HepG2 (cell line): ENCODE data around the gene CPSF4. TPM values are rescaled to one million over a fixed set of nuclear protein-coding genes. Genes with fewer than 3 reads are reported as not detected.

Experiments
- ATAC-seq: fragments of 200-7000 bp; cut with Tn5 transposase; 3 replicates; pipeline ENCODE4 v1.9.1; 2020; ENCODE audit warnings: mild to moderate bottlenecking, moderate library complexity
- BruUV-seq: library from RNA; stranded (reverse); fragments of 400-500 nt; replicated peaks from 2 replicates; lab custom pipeline; 2021; lab: Mats Ljungman, UMichigan
- CTCF ChIA-PET: fragments of 300-600 bp; formaldehyde crosslinking; extraction: SDS; loops from one replicate; lab custom pipeline; 2021; ENCODE audit warnings: low total read pairs, inconsistent platforms, low intra/inter-chr PET ratio; lab: Yijun Ruan, JAX
- POLR2A ChIA-PET: fragments of 350-600 bp; sonication (Branson Sonifier 250); formaldehyde crosslinking; loops from one replicate; lab custom pipeline; 2020; ENCODE audit warnings: antibody characterized with exemption, inconsistent platforms; lab: Yijun Ruan, JAX
- DNase-seq: peaks from one replicate; pipeline ENCODE4 v3.0.0-alpha.2; 2015; ENCODE audit warnings: low spot score
- FAIRE-seq: peaks from 3 replicates; lab custom pipeline; 2011; peaks lifted over from hg19 to GRCh38; lab: Jason Lieb, UNC
- H2AFZ ChIP-seq: one replicate; pipeline ENCODE4 v1.6.1; 2011; ENCODE audit warnings: low read length, inconsistent platforms
- H3K27ac ChIP-seq: fragments of 300-600 bp; 3 replicates; pipeline ENCODE4 v1.8.0; 2011; ENCODE audit warnings: mixed run types, mild to moderate bottlenecking, mixed read lengths, low read length, inconsistent platforms; ENCODE audit not compliant: insufficient read depth; ENCODE audit errors: extremely low read length
- H3K27me3 ChIP-seq, 2 experiments: fragments of 200-600 bp in 1 of 2; 2 replicates in 1 of 2; 3 replicates in 1 of 2; pipeline versions ENCODE4 v1.6.0 to v1.8.0; 2011; ENCODE audit warnings: low read length in 2 of 2, mild to moderate bottlenecking in 2 of 2, moderate library complexity in 2 of 2, inconsistent platforms in 1 of 2; ENCODE audit not compliant: insufficient read depth in 2 of 2, control insufficient read depth in 1 of 2
- H3K36me3 ChIP-seq, 2 experiments: fragments of 200-600 bp in 1 of 2; replicated peaks in 1 of 2; 2 replicates in 1 of 2; 3 replicates in 1 of 2; pipeline versions ENCODE4 v1.5.1 to v1.8.0; 2011; ENCODE audit warnings: low read length in 2 of 2, inconsistent platforms in 1 of 2; ENCODE audit not compliant: insufficient read depth in 2 of 2, control insufficient read depth in 1 of 2
- H3K4me1 ChIP-seq: 2 replicates; pipeline ENCODE4 v1.5.1; 2012; ENCODE audit warnings: low read length, inconsistent platforms; ENCODE audit not compliant: insufficient read depth
- H3K4me2 ChIP-seq: 2 replicates; pipeline ENCODE4 v1.6.0; 2011; ENCODE audit warnings: low read depth, low read length, inconsistent platforms
- H3K4me3 ChIP-seq, 3 experiments: fragments of 200-600 bp in 1 of 3; sonication (generic), shearing (Covaris generic) in 1 of 3; replicated peaks in 1 of 3; 2 replicates each; pipeline ENCODE4 v1.5.1; 2011 to 2016; ENCODE audit warnings: low read length in 3 of 3, inconsistent platforms in 2 of 3, low read depth in 2 of 3, mild to moderate bottlenecking in 2 of 3, control low read depth in 1 of 3, mixed read lengths in 1 of 3; ENCODE audit not compliant: insufficient read depth in 1 of 3
- H3K79me2 ChIP-seq: one replicate; pipeline ENCODE4 v1.6.1; 2011; ENCODE audit warnings: low read length, inconsistent platforms; ENCODE audit not compliant: insufficient read depth
- H3K9ac ChIP-seq: 2 replicates; pipeline ENCODE4 v1.6.0; 2011; ENCODE audit warnings: mild to moderate bottlenecking, low read depth, low read length, inconsistent platforms; ENCODE audit not compliant: insufficient read depth
- H3K9me3 ChIP-seq: 2 replicates; pipeline ENCODE4 v1.5.1; 2012; ENCODE audit warnings: mild to moderate bottlenecking, low read length
- H4K20me1 ChIP-seq: 2 replicates; pipeline ENCODE4 v1.6.0; 2011; ENCODE audit warnings: inconsistent platforms, mild to moderate bottlenecking, low read length, moderate library complexity; ENCODE audit not compliant: insufficient read depth
- AGO2 ChIP-seq: fragments of 200-400 bp; formaldehyde crosslinking; optimal IDR thresholded peaks from 2 replicates; pipeline ENCODE3; 2017; ENCODE audit warnings: mild to moderate bottlenecking, low read depth, low read length, moderate library complexity
- HNRNPL ChIP-seq: fragments of 200-400 bp; formaldehyde crosslinking; IDR thresholded peaks from 2 replicates; pipeline ENCODE4 v1.6.1; 2017; ENCODE audit warnings: mild to moderate bottlenecking, low read depth, low read length
- NCOA5 ChIP-seq: sonication (generic); formaldehyde crosslinking; IDR thresholded peaks from 2 replicates; pipeline ENCODE4 v1.4.0; 2020; ENCODE audit warnings: missing genetic modification reagents
- RBM22 ChIP-seq: fragments of 200-400 bp; formaldehyde crosslinking; optimal IDR thresholded peaks from 2 replicates; pipeline ENCODE3; 2017; ENCODE audit warnings: mild to moderate bottlenecking, low read length, moderate library complexity
- STAG1 ChIP-seq: sonication (generic); formaldehyde crosslinking; IDR thresholded peaks from 2 replicates; pipeline ENCODE4 v1.4.0; 2020; ENCODE audit warnings: missing genetic modification reagents
- ZNF619 ChIP-seq: sonication (generic); formaldehyde crosslinking; IDR thresholded peaks from 2 replicates; pipeline ENCODE4 v1.4.0; 2020; ENCODE audit warnings: mild to moderate bottlenecking, missing genetic modification reagents
- ZNF891 ChIP-seq: sonication (generic); formaldehyde crosslinking; IDR thresholded peaks from 2 replicates; pipeline ENCODE4 v1.5.0; 2020; ENCODE audit warnings: mild to moderate bottlenecking, missing genetic modification reagents
- WGBS: methylation state at CpG from one replicate; pipeline ENCODE4 v1.1.6; 2017; ENCODE audit warnings: low lambda C conversion rate; 5-methylcytosine and 5-hydroxymethylcytosine counted together
- in situ Hi-C: cut with HindIII; loops from 2 replicates; pipeline ENCODE4 v1.10.0; 2017; ENCODE audit warnings: low pct_unique_long_range_greater_than_20kb; ENCODE audit not compliant: extremely low pct_ligation_motif_present
- intact Hi-C: fragments of 100-400 bp; cut with micrococcal nuclease; formaldehyde crosslinking; loops from one replicate; pipeline ENCODE4 v1.10.0; 2022; ENCODE audit not compliant: unreplicated experiment
- polyA plus RNA-seq, 8 experiments: library from polyadenylated mRNA; depleted of rRNA in 3 of 8; stranded (reverse) in 7 of 8; unstranded in 1 of 8; fragments of >200 nt; fragmentation: Illumina TruSeq in 4 of 8; extraction: Trizol in 4 of 8; gene quantifications; 2 replicates each; pipeline versions ENCODE4 v1.2.1 to v1.2.3, GENCODE V29; 2011 to 2016; ENCODE audit warnings: low read depth in 4 of 8, missing spikeins in 1 of 8, mixed read lengths in 1 of 8; ENCODE audit not compliant: insufficient read depth in 1 of 8
- total RNA-seq, 5 experiments: library from RNA; depleted of rRNA; stranded (reverse); fragments of >200 nt; fragmentation: Illumina TruSeq; extraction: Trizol; gene quantifications; 2 replicates each; pipeline ENCODE4 v1.2.3, GENCODE V29; 2016; ENCODE audit warnings: low read depth in 1 of 5
- TF ChIP-seq, protein P1 (sequence below): sonication (generic); formaldehyde crosslinking; IDR thresholded peaks from 2 replicates; pipeline ENCODE4 v1.5.0; 2020; ENCODE audit warnings: mild to moderate bottlenecking, missing genetic modification reagents, moderate library complexity

Gene CPSF4
- total and polyA plus RNA-seq, 2 of the 13 experiments (the other 11 are each of a cell fraction or from before 2014, with no cell fraction given) = 34.1 to 49.6 TPM

GRCh38 chr7:99395616-99396327 lies 43.0 kb upstream of the CPSF4 start:
- 96% methylated on average over 12 of the region's 14 CpGs for WGBS
- in situ Hi-C loops (no loop called here), intact Hi-C loops (no loop called here)
- DNase-seq = no peak
- no peak overlapping the region for H2AFZ ChIP-seq
- H3K36me3 ChIP-seq = peaks cover 35 to 83% of the 10 kb centered on the region in 2 experiments
- H3K4me3 ChIP-seq = no peak overlapping the region
- no peak for FAIRE-seq
- ATAC-seq = peak; percentile 47
- no peaks in the 10 kb centered on the region for H3K27me3 ChIP-seq
- H3K4me1 ChIP-seq = no peaks in the 10 kb centered on the region
- H3K4me2 ChIP-seq = no peak overlapping the region
- TSS peak; percentile 74 for BruUV-seq
- TF ChIP-seq AGO2 (peak; percentile 46), ZNF619 (CRISPR knock-in tag) (no peak), ZNF891 (CRISPR knock-in tag) (no peak), HNRNPL (0 out of 2 replicates have a peak, but pooled peaks have one; percentile 36), RBM22 (peak; percentile 74), NCOA5 (CRISPR knock-in tag) (no peak), STAG1 (CRISPR knock-in tag) (0 out of 2 replicates have a peak, but pooled peaks have one; percentile 13)
- TF ChIP-seq, protein P1, sequence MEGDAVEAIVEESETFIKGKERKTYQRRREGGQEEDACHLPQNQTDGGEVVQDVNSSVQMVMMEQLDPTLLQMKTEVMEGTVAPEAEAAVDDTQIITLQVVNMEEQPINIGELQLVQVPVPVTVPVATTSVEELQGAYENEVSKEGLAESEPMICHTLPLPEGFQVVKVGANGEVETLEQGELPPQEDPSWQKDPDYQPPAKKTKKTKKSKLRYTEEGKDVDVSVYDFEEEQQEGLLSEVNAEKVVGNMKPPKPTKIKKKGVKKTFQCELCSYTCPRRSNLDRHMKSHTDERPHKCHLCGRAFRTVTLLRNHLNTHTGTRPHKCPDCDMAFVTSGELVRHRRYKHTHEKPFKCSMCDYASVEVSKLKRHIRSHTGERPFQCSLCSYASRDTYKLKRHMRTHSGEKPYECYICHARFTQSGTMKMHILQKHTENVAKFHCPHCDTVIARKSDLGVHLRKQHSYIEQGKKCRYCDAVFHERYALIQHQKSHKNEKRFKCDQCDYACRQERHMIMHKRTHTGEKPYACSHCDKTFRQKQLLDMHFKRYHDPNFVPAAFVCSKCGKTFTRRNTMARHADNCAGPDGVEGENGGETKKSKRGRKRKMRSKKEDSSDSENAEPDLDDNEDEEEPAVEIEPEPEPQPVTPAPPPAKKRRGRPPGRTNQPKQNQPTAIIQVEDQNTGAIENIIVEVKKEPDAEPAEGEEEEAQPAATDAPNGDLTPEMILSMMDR (CRISPR knock-in tag) = peak; percentile 25
- H3K9ac ChIP-seq = no peak overlapping the region
- CTCF ChIA-PET = no interaction called here
- POLR2A ChIA-PET = interaction anchor here (1.9 kb wide), 1 partner anchor 13 kb away, joined by 7 read pairs; the partner anchor contains the start of genes BUD31 and PDAP1
- H4K20me1 ChIP-seq = no peaks in the 10 kb centered on the region
- no peaks in the 10 kb centered on the region for H3K9me3 ChIP-seq
- no peak overlapping the region for H3K27ac ChIP-seq
- no peaks in the 10 kb centered on the region for H3K79me2 ChIP-seq
